GM19035 (cell line): ENCODE results near the gene CHST9.

Experiments used
- ATAC-seq: cut with Tn5 transposase; IDR thresholded peaks from one replicate; pipeline ENCODE4 v1.9.1; 2021; ENCODE audit not compliant: unreplicated experiment

The CHST9 gene

DNA sequence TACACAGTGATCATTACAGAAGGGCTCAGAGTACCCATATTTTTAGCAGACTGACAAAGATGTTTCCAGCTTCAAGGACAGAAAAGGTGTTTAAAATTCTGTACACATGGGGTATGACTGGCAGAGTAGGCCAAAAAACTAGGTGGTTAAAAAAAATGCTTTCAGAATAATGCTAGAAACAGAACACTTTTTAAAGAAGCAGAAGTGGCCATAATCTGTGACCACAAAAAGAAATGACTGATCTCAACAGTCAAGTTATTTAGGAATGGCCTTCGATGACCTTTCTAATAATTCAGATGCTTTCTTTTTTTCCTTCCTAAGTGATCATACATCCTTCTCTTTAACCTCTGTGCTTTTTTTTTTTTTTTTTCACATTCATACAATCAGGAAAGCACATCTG lies 315.5 kb downstream of the CHST9 start:
- peak; percentile 48 for ATAC-seq

DNA sequence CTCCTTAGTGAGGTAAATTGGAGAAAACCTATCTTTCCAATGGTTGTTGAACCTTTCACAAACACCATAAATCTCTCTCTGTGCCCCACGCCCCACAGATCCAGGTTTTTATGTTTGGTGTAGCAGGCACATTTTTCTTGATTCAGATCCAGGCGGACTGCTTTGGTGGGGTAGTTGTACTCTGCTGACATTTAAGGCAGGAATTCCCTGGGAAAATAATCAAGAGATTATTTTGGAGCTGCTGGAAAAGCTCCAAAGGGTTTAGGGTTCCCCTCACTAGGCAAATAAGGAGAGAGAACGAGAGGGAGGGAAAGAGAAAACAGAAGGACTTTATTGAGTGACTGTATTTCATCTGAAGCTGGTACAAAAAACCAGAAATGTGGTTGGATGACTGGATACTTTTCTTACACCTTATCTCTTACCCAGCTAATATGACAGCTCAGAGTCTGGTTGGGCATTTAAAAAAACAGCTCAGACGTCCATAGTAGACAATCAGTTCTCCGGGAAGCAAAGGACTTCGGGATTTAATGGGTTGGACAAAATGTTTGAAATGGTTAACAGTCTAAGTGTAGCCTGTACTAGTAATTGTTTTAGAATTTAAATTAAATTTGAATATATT lies 316.0 kb downstream of the CHST9 start:
- ATAC-seq = no peak

DNA sequence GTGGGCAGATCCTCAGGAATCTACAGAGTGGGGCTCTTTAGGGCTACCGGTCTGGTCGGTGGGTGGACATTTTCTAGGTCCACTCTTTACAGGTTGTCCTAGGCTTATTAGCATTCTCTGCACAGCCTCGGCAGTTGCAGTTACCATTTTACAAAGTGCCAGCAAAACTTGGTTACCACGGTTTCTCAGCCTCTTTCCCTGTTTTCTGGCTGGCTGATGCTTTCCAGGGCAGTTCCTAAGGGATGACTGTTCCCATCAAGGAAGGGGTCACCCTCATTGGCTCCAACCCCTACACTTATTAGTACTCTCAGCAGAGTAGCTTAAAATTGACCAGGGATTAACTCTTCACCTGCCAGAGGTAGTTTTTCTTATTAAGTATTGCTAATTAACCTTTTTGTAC lies 317.6 kb downstream of the CHST9 start:
- ATAC-seq = no peak

DNA sequence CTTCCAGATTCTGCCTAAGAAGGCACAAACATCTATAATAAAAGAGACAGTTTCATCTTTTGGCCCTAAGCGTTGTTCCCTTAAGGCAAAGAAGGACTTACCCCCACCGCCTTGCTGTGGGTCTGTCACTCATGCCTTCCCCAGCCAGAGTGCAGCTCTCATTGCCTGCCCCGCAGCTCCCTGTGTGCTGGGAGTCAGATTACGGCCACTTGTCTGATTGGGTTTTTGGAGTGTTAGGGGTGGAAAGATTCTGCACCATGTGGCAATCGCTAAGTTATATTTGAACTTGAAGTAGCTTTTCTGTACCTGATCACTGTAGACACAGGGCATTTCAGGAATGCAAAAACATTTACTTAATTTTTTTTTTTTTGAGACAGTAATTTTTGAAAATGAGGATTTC lies 319.6 kb downstream of the CHST9 start, which contains the start of gene AQP4:
Gene AQP4, minus strand, starts transcription at position 151 of the 400 bp plus-strand sequence. Its CDS starts 18 bp downstream, at position 133.
- no peak for ATAC-seq

DNA sequence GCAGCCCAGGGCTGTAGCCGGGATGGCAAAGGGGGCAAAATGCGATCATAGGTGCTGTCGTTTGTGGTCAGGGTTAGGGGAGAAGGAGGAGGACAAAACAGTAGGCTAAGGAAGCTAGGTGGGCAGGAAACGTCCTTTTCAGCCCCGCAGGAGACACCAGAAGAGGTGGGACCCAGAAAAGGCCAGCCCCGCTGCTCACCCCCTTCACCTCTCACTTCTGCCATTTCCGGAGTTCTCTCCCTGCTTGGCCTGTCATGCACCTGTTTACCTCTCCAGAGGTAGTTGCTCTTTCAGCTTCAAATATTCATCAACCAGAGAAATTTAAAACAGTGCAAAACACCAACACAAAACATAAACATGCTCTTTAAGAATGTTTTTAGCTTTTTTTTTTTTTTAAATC lies 320.4 kb downstream of the CHST9 start:
- ATAC-seq = peak; percentile 67

DNA sequence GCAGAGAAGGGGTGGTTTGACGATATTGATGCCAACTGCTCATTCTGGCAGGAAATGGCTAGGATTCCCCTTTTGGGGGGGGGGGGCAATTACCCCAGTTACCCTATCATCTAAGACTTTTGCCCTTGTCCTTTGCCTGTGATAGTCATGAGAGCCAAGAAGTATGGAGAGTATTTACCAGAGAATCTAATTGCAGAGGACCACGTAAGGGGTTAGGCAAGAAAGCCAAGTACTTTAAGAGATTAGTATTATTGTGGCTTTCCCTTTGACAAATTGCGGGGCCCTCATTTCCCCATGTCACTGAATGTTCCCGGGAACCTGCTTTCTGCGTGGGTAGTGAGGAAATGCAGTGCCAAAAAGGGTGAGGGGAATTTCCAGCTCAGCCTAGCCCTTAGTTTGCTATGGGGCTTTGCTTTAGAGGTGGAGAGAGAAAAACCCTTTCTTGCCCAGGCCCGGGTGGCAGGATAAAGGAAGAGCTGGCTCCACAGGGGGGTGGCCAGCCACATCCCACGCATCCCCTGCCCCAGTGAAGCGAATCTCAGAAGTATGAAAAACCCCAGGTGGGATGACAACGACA lies 321.1 kb downstream of the CHST9 start:
- ATAC-seq = peak; percentile 5

DNA sequence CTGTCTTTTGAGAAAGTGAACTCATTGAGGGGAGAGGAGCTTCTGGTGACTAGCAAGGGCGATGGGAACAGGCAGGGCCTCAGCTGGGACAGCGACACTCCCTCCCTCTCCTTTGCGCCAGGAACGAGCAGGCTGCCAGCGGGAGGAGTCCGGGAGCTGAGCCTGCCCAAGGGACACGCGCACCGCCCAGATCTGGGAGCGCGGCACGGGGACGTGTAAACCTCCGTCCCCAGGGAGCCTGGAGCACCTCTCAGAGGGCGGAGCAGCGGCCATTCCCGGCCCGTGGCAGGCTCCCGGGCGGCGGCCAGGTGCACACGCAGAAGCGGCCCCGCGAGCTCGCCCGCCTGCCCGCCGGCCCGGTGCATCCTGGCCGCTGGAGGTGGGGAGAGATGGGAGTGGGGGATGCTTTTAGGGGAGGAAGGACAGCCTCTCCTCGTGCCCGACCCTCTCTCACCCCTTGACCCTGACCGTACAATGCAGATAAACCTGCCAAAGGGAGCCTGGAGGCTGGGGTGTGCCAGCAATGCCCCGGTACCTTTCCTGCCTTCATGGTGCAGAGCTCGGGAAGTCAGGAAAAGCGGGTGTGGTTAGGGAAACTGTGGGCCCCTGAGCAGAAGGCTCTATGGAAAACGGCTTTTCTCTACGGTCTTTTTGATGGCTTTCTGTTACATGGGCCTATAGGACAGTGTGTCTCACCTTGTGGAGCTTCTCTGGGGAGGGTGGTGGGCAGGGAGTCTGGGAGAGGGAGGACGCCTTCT lies 321.8 kb downstream of the CHST9 start:
- no peak for ATAC-seq

DNA sequence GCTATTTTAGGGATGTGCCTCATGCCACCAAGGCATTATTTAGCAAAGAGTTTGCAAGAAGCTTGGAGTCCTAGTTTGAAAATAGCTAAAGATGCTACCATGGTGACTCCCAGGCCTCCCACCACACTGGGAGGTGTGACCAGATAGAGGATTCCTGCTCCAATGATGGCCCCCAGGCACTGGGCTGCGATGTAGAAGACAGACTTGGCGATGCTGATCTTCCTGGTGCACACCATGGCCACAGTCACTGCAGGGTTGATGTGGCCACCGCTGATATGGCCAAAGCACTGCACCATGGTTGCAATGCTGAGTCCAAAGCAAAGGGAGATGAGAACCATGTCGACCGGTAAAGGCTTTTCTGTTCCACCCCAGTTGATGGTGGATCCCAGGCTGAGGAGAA lies 323.0 kb downstream of the CHST9 start:
- ATAC-seq = no peak
